GM19351 (cell line): ENCODE data around the gene OSBP2.

ENCODE experiments used
- ATAC-seq: cut with Tn5 transposase; IDR thresholded peaks from one replicate; pipeline ENCODE4 v1.9.1; 2021; ENCODE audit warnings: mild to moderate bottlenecking, moderate library complexity; ENCODE audit not compliant: unreplicated experiment

Gene OSBP2

GRCh38 chr22:30923168-30923900 is 228.7 kb downstream of the OSBP2 start:
- no peak for ATAC-seq

- ATAC-seq = no peak
These were observed 231.0 kb downstream of the OSBP2 start for GRCh38 chr22:30925667-30926066.

- no peak for ATAC-seq
These were observed 232.0 kb downstream of the OSBP2 start for GRCh38 chr22:30926706-30927105.

GRCh38 chr22:30927806-30928205 is 233.1 kb downstream of the OSBP2 start:
- no peak for ATAC-seq

DNA sequence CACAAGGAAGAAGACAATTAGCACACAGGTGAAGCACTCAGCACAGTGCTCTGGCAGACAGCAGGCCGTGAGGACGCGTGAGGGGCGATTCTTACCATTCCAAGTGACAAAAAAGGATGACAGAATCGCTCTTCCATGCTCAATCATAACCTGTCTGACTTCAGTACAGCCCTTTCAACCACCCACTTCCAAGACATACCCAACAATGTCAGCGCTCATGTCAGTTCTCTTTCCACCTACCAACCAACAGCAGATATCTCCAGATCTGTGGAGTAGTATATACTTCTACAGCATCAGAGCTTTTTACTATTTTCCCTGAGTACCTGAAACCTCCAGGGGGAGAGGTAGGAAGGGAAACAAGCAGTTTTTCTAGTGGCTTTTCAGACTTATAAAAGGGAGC is 233.7 kb downstream of the OSBP2 start:
- ATAC-seq = no peak

- ATAC-seq = no peak
These were observed 235.6 kb downstream of the OSBP2 start for GRCh38 chr22:30930228-30930627.

DNA sequence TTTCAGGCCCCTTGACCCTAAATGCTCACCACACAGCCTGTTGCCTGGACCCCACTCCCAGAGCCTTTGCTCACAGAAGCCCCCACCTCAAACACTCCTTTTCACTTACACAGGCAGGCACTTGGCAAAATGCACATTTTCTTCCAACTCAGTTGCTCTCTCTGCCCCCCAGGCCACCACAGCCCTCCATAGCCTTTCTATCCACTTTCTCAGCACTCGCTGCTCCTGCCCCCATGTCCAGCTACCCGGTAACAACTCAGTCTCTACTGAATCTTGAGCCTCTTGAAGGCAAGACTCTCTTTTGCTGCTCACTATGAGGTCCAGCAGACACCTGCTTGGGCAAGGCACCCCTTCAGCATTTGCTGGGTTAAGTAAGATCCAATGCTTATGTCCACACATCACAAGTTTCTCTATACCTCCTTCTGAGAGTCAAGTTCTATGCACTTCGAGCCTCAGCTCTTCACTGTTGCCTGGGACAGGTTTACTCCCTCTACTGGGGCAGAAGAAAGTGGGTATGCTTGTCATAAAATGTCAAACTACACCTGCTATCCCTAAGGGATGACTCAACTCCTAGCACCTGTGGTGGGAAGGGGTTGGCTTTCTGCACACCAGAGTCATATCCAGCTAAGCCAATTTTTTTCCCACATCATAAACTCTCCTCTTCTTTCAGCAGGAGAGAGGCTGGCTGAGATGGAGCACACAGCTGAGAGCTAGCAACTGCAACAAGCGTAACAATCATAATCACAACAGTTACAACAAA is 237.0 kb downstream of the OSBP2 start:
- ATAC-seq = no peak

DNA sequence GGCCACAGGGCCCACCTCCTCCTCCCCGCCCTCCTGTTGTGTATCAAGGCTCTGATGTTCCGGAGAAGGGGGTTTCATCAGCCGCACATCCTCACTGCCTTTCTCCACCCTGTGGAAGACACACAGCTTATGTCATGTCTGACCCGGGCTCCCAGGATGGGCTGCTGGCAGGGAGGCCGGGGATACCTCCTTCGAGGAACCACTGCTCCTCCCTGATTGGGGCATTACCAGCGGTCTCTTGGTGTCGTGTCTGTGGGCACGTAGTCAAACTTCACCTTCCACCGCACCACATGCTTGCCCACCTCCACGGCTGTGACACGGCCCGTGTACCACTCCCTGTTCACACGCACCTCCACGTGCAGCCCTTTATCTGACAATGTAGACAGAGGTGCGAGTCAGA is 238.0 kb downstream of the OSBP2 start:
- ATAC-seq = no peak

- ATAC-seq = no peak
These were observed 238.8 kb downstream of the OSBP2 start for GRCh38 chr22:30933457-30933856.

DNA sequence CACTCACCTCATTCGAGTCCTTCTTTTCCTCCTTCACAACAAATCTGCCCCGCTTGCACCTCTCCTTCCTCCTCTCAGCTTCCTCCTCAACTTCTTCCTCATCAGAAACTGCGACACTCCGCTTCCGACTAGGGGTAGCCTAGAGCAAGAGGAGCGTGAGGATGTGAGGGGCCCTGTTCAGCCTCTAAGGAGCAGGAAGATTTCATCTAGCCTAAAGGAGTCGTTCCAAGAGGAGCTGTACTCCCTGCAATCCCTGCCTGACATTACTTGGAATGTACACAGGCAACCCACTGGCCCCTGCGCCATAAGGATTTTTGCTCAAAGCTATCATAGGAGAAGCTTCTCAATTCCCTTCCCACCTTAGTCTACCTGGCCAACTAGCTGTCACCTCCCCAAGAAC is 239.4 kb downstream of the OSBP2 start:
- no peak for ATAC-seq

DNA sequence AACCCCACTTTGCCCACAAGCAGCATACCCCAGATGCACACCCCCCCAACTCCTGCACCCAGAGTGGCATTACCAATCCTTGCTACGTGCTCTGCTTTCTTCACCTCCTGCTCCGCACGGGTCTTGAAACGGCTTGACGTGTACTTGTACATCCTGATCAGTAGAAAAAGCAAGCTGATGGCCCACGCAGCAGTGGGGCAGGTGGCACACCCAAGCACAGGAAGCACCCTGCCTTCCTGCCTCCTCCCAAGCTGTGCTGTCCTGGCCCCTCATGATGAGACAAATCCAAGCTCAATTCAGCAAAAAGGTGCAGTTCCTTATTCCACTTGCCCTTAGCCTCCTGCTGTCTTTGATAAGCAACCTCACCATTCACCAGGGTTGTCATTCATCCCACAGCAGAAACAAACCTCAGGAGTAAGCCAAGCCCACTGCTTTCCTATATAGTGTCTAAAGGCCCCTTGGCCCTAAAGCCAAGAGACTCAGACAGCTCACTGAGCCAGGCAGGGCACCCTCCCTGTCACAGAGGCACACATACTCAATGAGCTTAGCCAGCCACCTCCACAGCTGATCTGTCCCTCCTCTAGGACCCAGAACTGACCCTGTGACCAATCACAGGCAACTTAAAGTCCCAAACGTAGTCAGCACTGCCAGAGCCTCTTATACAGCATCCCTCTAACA is 246.2 kb downstream of the OSBP2 start:
- ATAC-seq = no peak

- ATAC-seq = no peak
These were observed 246.7 kb downstream of the OSBP2 start for GRCh38 chr22:30941363-30941740.

GRCh38 chr22:30943368-30943767 is 248.7 kb downstream of the OSBP2 start:
- ATAC-seq = no peak

- no peak for ATAC-seq
These were observed 250.3 kb downstream of the OSBP2 start for GRCh38 chr22:30944986-30945385.

DNA sequence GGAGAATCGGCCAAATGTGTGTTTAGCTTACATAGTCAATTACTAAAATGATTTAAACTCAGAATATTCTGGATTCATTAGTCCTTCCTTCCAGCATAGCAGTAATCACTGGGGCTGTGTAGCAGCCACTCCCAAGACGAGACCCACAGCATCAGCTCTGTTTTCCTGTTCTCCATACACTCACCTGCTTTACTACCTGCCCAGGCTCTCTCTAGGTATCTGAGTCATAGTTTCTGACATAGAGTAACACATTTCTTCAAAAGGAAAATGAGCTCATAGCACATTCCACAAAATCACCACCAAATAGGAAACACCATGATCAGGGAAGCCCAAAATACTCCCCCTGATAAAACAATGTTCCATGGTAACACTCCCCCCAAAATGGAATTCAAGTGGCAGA is 251.0 kb downstream of the OSBP2 start:
- ATAC-seq = no peak

DNA sequence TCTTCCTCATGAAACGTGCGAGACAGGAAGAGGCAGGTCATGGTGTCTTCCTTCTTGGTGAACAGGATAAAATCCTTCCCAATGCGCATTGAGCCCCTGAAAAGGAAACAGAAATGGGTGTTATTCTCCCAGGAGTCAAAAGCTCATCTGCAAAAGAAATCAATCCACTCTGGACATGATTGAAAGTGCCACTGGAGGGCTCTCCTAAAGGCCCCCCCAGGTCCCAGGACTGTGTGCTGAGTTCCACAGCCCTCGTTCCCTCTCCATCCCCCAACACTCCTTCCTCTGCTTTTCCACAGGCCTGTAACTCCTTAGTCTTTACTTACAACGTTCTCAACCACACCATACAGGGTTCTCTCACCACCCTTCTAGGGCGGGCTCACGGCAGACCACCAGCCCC is 251.7 kb downstream of the OSBP2 start:
- no peak for ATAC-seq

DNA sequence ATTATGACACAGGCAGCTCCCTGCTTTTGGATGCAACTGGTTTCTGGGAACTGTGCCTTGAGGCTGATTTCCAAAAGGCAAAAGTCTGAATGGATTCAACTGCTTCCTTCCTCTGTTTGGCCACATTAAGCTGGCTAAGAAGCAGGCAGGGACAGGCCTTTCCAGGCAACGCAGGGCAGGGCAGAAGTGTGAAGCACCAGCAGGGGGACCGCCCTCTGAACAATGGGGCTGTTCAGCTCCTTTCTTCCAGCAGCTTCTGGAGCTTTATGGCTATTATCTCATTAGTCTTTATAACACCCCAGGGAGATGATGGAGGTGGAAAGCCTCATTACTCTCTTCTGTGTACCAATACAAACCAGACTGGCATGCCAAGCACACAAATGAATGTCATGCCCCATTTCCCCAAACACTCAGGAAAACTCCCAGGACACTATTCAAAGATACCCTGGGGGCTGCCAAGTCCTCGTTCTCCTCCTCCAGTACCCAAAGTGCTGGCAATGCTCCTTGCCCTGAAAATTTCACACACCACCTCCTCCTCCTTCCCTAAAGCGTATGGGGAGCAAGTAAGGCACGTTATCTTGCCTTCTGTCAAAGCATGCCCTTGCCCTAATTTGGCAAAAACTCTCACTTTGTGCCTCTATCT is 252.6 kb downstream of the OSBP2 start:
- ATAC-seq = no peak

GRCh38 chr22:30947816-30948454 is 253.3 kb downstream of the OSBP2 start:
- ATAC-seq = no peak

- no peak for ATAC-seq
These were observed 254.3 kb downstream of the OSBP2 start for GRCh38 chr22:30948930-30949342.

- no peak for ATAC-seq
These were observed 255.4 kb downstream of the OSBP2 start for GRCh38 chr22:30949934-30950660.
